ENCODE data around the gene PTDSS2.

- TF ChIP-seq CTCF (IDR thresholded peaks at IDR 0.05) (no peak), POLR2A (IDR thresholded peaks at IDR 0.05; ENCODE audit: low read depth) (no peak)
These were observed 12.2 kb downstream of the PTDSS2 start for GRCh38 chr11:462107-462890.
